UCSD-AML1 (cell line): ENCODE data around the gene MAD1L1.

Source experiments
- DNase-seq: peaks from one replicate; lab custom pipeline; 2025; ENCODE audit not compliant: unreplicated experiment; lab: John Stamatoyannopoulos, UW

The MAD1L1 gene

DNA sequence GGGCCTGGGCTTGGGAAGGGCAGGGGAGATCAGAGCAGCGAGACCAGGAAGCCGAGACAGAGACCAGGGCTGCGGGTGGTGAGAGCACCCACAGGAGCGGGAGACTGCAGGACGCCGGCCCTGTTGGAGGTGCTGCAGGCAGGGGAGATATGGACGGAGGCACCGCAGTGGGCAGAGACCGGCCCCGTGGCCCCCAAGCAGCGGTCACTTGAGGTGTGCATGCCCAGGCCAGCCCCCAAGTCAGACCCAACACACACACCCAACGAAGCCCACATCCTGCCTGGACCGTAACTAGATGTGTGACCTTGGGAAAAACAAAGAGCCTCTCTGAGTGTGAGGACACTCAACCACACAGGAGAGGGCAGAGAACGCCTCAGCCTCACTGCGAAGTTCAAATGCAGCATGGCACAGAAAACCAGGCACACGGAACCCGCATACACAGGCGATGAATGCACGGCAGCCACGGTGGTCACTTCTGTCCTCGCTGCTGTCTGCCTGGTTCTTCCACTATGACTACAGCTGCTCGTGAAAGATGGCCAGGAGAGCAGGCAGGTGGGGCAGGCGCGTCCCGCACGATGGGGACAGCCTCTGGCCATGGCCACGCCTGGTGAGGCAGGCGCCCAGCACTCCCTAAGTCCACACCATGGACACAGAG, 214.7 kb downstream of the MAD1L1 start:
- DNase-seq: no peak

DNA sequence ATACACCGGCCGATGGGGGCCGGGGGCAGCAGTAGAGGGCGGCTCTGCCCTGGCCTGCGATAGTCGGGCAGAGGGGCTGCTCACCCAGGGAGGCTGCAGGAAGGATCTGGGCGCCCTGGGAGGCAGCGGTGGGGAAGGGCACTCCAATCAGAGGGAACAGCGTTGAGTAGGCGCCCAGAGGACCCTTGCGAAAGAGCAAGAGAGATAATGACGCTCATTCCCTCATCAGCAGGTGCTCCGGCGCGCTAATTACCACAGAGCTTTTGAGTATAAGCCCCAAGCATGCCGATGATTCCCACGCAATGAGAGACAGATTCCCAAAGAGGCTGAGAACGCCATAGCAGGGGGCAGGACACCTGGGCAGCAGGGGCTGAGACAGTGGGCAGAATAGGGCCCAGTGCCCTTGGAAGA, 215.3 kb downstream of the MAD1L1 start:
- no peak for DNase-seq

DNA sequence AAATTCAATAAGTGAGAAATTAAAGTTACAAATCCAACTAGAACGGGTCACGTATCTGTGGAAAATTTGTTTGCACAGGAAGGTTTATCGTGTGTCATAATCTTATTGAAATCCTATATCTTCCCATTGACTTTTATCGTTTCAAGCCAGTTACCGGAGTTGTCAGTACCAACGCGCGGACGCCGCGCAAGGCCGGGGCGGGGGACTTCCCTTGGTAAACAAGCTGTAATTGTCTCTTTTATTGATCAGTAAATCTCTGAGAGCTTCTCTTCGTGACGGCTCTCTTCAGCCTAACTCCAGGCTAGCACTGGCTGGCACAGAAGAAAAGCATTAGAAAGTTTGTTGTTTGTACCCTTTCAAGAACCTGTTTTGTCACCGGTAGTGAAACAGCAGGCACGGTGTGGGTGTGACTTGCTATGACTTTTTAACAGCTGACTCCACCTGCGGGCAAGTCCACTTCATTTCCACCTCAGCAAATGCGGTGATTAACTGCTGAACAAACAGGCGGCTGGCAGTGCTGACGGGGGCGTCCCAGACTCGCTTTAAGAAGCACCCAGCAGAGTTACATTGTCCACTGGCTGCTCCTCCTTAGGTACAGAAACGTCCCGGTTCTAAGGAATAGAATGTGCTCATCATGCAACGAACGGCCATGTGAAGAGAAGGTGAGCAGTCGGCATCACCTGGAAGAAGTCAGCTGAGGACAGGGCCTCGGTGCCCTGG, 215.8 kb downstream of the MAD1L1 start:
- DNase-seq: no peak

DNA sequence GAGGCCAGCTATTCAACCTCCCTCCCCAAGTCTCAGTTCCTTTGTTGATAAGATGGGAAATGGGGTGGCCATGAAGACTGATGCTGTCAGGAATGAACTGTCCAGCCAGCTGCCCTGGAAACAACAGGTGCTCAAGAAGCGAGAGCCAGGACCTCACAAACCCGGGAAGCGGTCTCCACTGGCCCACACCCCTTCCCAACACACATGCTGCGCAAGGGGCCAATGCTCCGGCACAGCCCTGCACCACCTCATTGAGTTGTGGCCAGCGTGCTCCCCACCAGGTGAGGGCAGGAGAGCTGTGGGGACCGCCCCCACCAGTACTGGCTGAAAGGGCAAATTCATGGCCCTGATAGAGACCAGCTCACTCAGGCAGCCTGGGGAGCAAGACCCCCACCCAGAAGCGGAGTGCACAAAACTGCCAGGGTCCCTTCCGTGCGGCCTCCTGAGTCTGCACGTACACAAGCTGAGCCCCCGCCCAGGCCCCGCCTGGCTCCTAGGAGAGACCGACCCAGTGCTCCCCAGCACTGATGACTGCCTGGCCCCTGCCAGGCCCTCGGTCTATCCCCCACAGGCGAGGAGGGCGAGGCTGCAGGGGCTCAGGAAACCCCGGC, 216.6 kb downstream of the MAD1L1 start:
- no peak for DNase-seq

DNA sequence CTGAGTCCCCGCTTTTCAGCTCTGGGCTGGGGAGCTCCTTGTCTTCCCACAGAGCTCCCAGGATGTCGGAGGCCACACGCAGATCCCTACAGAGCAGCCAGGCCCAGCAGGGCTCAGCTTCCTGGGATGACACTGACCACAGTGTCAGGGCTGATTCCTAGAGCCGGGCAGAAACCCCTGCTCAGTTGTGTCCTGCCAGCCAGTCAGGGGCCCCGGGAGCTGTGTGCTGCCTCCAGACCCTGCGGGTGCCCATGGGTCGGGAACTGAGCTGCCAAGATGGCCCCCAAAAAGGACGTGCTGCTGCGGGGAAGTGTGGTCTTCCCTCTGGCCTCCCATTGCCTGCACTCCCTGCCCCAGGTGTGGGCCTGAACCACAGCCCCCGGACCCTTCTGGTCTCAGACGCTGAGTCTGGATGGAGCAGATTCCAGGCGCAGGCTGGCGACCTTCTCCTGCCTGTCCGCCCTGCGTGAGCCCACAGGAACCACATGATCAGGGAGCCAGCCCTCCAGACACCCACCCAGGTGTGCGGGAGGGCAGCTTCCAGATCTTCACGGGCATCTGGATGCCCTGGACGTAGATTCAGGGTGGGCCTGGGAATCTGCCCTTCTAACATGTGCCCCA, 217.4 kb downstream of the MAD1L1 start:
- DNase-seq: no peak

DNA sequence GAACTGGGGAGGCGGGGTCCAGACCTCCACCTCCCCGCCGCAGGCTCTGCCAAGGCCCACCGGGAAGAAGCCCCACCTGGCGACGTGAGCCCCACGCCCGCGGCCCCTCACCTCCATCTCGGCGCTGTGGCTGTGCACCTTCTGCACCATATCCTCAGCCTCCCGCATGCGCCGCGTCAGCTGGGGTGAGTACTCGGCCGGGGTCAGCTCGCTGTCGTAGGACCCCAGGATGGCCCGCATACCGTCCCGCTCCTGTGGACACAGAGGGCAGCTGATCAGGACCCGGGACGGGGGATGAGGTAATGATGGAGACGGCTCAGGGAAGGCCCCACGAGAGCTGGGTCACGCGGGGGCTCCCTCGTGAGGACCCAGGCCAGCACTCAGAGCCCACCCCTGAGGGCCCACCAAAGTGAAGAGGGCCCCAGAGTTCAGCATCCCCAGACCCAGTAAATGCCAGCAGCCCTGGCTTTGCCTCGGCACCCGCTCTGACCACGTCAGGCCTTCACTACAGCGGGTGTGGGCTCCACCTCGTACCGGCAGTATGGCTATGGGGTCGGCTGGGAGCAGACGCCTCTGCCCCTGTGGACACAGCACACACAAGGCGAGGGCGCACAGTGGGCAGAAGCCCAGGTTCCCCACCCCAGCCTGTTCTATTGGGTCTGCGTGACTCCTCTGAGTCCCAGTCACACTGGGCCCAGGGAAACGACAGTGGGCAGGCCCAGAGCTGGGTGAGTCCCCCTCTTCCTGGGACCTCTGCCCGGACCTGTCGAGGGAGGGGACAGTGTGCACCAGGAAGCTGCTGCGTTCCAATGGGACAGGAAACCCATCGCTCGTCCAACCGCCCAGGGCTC, 218.1 kb downstream of the MAD1L1 start:
- no peak for DNase-seq

DNA sequence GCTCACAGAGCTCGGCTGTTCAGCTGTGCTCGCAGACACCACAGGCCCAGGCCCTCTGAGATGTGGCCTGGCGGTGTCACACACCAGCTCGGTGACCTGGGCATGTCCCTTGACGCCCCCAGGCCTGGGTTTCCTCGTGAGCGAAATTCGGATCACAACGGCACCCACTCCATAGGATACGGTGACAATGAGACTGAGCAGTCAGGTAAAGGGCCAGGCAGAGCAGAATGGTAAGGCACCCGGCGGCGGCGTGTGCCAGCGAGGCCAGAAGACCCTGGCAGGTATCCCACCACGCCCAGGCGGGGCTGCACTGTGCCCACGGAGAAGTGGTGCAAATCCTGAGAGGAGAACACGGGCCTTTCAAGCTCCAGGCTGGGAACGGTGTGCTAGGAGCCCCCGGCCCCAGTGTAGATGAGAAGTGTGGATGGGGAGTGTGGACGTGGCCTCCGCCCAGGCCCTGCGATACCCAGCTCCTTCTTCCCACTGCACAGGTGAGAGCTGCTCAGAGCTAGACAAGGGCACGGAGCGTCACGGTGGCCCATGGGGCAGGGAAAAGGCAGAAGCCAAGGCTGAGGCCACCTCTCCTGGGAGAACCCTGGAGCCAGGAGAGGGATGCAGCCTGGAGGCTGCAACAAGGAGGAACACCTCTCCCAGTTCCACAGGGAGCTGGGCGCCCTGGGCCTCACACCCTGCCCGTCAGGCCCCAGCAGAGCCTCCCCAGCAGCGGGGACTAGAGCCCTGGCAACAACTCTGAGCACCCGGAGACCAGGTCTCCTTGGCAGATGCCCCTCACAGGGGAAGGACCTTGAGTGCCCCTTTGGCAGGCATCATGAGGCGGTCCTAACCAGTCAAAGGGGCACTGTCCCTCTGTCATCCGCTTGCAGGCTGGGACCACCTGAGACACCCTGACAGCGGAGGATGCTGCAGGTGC, 219.1 kb downstream of the MAD1L1 start:
- DNase-seq: no peak

DNA sequence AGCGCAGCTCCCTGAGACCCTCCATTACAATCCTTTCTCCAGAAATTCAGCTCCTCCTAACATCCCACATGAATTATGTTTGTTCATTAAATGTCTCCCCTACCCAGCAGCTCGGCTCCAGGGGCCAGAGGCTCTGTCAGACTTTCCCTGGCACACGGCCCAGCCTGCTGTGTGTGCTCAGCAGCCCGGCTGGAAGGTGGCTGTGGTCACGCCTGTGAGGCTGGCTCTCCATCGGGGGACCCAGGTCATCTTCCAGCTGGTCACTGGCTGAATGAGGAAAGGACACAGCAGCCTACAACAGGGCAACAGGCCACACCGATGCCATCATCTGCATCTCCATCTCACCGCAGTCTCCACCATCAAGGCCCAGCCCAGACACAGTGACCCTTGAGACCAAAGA, 219.8 kb downstream of the MAD1L1 start:
- no peak for DNase-seq

DNA sequence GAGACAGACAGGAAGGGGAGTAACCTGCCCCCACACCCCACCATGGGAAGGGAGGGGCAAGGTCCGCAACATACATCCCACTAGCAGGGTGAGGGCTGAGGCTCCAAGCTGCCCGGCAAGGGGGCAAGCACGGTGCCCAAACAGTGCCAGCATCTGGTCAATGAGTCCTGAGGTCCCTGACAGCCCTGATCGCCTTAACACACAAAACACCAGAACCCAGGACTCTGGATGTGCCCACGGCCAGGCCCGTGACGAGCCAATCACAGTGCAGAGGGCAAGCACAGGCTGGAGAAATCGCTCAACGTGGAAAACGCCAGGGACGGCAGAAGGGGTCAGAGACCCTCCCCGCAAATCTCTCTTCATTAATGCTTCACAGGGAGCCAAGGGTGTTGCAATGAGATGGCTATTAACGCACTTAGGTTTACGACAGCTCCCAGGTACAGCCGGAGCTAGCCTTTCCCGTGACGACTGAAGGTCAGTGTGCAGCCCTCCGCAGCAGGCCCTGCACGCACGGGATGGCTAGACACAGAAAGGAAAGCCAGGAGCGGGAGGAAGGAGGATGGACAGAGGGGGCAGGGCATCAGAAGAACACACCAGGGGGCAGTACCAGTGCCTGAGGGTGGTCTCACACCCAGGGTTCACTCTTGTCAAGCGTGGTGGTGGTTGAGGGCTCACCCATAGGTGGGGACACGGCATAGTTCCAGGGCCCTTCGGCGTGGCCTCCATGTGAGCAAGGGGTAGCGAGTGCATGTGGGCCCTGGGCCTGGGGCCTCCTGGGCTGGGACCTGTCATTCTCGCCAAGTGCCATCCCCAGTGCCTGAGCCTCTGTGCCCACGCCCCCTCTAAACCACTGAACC, 220.5 kb downstream of the MAD1L1 start:
- DNase-seq: no peak

DNA sequence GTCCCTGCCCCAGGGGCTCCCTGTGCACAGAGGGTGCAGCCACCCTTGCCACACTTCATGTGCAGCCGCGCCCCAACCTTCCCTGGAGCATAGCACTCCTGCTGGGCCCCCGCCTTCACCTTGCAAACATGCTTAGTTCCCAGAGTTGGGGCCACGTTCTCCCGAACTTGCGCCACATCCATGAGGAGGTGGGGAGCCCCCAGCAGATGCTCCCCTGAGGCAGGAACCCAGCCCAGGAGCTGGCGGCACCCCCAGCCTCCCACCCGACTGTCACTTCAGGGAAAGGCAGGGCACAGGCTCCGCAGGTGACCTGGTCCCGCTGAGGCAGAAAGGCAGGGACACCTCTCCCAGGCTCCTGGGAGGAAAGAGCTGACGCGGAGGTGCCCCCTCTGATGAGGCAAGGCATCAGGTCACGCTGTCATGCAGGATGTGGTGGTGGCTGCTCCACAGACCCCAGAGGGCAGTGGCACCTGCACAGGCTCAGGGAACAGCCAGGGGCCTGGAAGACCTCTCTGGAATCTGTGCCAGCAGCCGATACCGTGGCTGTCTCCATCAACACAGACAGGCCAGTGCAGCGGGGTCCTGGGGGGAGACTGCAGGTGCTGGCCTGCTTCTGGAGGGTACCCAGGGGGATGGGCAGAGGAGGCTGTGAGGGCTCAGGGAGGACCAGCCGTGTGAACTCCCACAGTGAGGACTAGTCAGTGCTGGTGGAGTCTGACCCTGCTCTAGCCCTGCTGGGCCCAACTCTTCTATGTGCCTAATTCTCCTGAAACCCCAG, 221.3 kb downstream of the MAD1L1 start:
- no peak for DNase-seq

DNA sequence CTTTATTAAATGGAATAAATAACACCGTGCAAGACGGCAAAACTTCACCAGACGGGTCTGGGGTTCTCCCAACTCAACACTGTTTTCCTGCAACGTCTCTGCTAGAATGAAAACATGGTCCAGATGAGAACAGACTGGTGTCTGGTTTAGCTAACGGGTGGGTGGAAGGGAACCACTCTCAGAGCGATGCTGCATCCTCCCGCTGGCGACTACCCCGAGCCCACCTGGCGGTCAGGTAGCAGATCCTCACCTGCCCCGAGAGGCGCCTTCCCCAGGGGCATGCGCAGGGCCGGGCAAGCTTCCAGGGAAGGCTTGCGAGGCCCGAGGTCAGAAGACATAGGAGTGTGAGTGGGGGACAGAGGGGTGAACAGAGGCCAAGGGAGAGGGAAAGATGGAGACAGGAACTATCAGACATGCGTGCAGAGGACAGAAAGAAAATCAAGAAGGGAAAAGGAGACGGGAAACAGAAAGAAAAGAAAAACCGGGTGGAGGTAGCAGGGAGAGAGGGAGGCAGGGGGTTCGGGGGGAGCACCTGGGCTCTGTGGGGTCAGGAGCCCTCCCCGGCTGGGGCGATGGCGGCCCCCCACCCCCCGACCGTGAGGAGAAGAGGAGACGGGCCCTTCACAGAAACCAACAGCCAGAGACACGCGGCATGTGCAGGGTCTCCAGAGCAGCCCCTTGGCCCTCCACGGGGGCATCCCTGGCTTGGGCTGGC, 222.0 kb downstream of the MAD1L1 start:
- no peak for DNase-seq

DNA sequence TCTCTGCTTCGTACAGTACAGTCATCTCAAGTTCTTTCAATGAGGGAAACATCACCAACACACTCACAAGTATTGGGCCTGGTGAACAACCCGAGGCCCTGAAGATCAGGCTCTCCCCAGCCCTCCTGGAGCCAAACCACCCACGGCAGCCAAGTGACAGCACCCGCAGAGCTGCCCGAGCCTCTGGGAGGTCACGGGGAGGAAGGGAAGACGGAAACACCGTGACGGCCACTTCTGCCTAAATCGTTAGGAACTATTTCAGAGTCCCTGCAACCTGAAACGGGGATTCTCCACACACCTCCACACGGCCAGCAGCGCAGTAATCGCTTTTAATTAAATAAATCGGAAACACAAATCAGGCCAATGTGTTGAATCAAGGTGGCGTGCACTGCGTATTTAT, 222.6 kb downstream of the MAD1L1 start:
- DNase-seq: no peak

DNA sequence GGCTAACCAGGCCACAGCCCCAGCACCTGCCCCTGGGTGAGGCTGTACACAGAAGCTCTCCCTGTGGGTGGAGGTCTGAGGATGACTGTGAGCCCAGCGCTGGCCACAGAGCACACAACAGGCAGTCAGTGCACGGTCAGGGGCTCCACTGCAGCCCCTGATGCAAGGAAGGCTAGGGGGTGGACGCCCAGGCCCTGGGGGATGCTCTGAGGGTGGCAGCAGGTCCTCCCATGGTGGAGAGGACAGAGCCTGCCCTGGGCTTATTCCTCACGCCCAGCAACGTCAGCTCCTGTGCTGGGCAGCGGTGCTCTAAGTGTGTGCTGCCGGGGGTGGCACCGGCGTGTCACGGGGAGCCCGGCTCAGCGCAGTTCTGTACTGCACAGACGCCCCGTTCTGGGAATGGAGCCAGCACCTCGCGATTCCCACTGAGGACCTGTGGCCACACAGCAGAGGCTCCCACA, 223.2 kb downstream of the MAD1L1 start:
- no peak for DNase-seq

DNA sequence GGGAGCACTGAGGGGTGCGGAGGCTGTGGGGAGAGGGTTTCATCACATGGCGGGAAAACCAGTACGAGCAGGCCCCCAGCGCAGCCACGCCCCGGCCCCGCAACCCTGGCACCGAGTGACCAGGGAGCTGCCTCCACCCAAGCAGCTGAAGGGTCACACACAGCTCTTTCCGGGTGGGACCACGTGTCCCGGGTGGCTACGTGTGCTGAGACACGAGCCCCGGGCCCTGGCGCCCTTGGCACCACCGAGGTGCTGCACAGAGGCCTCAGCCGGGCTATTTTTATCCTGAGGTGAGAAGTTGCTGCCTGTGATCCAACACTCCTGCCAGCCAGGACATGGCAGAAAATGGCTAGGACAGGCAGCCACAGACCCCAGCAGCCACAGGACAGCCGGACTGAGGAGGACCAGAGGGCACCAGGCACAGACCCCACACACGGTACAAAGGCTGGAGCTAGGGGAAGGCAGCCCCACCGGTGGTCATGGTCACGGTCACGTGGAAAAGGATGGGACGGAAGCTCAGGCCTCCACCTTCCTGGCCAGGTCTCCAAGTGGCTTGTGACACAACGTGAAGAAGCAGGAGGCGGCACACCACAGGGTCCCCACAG, 223.7 kb downstream of the MAD1L1 start:
- DNase-seq: no peak

DNA sequence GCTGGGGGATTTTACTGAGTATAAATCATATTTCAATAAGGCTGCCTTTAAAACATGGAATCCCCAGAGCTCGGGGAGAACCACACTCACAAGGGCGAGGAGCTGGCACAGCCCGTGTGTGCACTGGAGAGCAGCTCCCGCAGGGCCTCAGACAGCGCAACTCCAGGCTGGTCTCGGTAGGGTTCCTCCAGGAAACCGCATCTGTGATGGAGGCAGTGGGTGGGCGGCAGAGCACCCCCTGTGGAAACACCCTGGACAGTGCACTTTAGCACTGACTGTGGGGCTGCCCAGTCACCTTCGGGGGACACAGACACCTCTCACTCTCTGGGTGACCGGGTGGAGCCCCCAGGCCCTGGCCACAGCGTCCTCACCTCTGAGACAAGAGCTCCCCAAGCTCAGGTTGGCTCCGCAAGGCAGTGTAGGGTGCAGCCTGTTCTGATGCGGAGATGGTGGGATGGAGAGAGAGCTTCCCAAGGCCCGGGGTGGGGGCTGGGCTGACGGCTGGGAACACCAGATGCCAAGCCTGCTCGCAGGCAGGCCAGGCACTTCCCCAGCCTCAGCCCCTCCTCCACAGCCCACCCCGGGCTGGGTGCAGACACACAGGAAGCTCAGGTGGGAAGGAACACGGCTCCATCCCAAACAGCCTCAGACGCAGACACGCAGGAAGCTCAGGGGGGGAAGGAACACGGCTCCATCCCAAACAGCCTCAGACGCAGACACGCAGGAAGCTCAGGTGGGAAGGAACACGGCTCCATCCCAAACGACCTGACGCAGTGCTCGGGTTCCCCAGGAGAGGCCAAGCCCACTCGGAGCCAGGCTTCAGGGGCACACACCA, 224.4 kb downstream of the MAD1L1 start:
- no peak for DNase-seq

DNA sequence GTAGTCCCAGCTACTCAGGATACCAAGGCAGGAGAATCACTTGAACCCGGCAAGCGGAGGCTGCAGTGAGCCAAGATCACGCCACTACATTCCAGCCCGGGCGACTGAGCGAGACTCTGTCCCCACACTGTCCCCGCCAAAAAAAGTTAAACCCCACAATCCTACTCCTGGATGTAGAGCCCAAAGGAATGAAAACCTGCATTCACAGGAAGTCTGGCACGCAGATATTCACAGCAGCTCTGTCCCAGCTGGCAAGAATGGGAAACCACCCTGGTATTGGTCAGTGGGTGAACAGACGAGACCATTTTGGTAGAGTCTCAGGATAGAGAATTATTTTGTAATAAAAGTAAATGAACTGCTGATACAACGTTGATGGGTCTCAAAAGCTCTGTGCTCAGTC, 225.2 kb downstream of the MAD1L1 start:
- DNase-seq: no peak
